ENCODE measurements around the gene CCL20. TPM values are rescaled to one million over a fixed set of nuclear protein-coding genes. Genes with fewer than 3 reads are reported as not detected.
A peak's percentile ranks its signal among the peaks of the same experiment; 100 is the strongest.

Gene CCL20
- total RNA-seq, 4 donors from 2014 or later: 4.0 to 14.0 (median 5.1) TPM; not detected in 1

- DNase-seq: no peak
- Histone ChIP-seq H3K27me3 (no peaks in the 10 kb centered on the region), H3K27ac (no peak overlapping the region), H3K4me1 (no peaks in the 10 kb centered on the region), H3K36me3 (no peaks in the 10 kb centered on the region), H3K9me3 (no peaks in the 10 kb centered on the region), H3K4me3 (no peak overlapping the region)
- TF ChIP-seq CTCF (IDR thresholded peaks at IDR 0.05): no peak
- no peak for TF ChIP-seq POLR2A (IDR thresholded peaks at IDR 0.05)
Observed at GRCh38 chr2:227855440-227855839, 41.8 kb downstream of the CCL20 start.

- no peaks in the 10 kb centered on the region for H3K27me3 ChIP-seq
- no peaks in the 10 kb centered on the region for H3K4me1 ChIP-seq
- no peaks in the 10 kb centered on the region for H3K9me3 ChIP-seq
- TF ChIP-seq CTCF (IDR thresholded peaks at IDR 0.05) (no peak), POLR2A (IDR thresholded peaks at IDR 0.05) (no peak)
- no peak overlapping the region for H3K4me3 ChIP-seq
- no peaks in the 10 kb centered on the region for H3K36me3 ChIP-seq
- DNase-seq: no peak
- H3K27ac ChIP-seq: no peak overlapping the region
Observed at GRCh38 chr2:227856697-227857096, 43.1 kb downstream of the CCL20 start.

- Histone ChIP-seq H3K36me3 (no peaks in the 10 kb centered on the region), H3K4me3 (no peak overlapping the region), H3K27me3 (no peaks in the 10 kb centered on the region), H3K4me1 (no peaks in the 10 kb centered on the region), H3K27ac (no peak overlapping the region), H3K9me3 (no peaks in the 10 kb centered on the region)
- no peak for DNase-seq
- TF ChIP-seq CTCF (IDR thresholded peaks at IDR 0.05): no peak
- TF ChIP-seq POLR2A (IDR thresholded peaks at IDR 0.05): no peak
Observed at GRCh38 chr2:227860221-227860641, 46.6 kb downstream of the CCL20 start.

- no peak overlapping the region for H3K27ac ChIP-seq
- H3K4me3 ChIP-seq: no peak overlapping the region
- H3K9me3 ChIP-seq: no peaks in the 10 kb centered on the region
- no peaks in the 10 kb centered on the region for H3K36me3 ChIP-seq
- no peaks in the 10 kb centered on the region for H3K27me3 ChIP-seq
- DNase-seq: no peak
- TF ChIP-seq POLR2A (IDR thresholded peaks at IDR 0.05) (no peak), CTCF (IDR thresholded peaks at IDR 0.05) (no peak)
- no peaks in the 10 kb centered on the region for H3K4me1 ChIP-seq
Observed at GRCh38 chr2:227861011-227861410, 47.4 kb downstream of the CCL20 start.

- no peaks in the 10 kb centered on the region for H3K9me3 ChIP-seq
- no peaks in the 10 kb centered on the region for H3K4me1 ChIP-seq
- no peak overlapping the region for H3K4me3 ChIP-seq
- peak in 2 of 3 donors; percentile 25 to 73 for DNase-seq
- no peaks in the 10 kb centered on the region for H3K36me3 ChIP-seq
- no peak overlapping the region for H3K27ac ChIP-seq
- no peaks in the 10 kb centered on the region for H3K27me3 ChIP-seq
- TF ChIP-seq POLR2A (IDR thresholded peaks at IDR 0.05) (no peak), CTCF (IDR thresholded peaks at IDR 0.05) (peak; percentile 14 to 90 (median 74))
Observed at GRCh38 chr2:227862227-227862740, 48.6 kb downstream of the CCL20 start.

Measured in Peyer's patch (tissue), 4 donors.